HG03457 (cell line): ENCODE data around the gene CAMKMT.

Experiments used
- ATAC-seq: cut with Tn5 transposase; IDR thresholded peaks from one replicate; pipeline ENCODE4 v1.9.1; 2021; ENCODE audit warnings: moderate number of reproducible peaks; ENCODE audit not compliant: unreplicated experiment

CAMKMT gene

GRCh38 chr2:44548221-44549098, 186.7 kb downstream of the CAMKMT start:
- no peak for ATAC-seq

GRCh38 chr2:44549099-44549471, 187.3 kb downstream of the CAMKMT start:
- no peak for ATAC-seq

GRCh38 chr2:44549856-44550255, 188.1 kb downstream of the CAMKMT start:
- ATAC-seq: no peak

GRCh38 chr2:44550561-44550960, 188.8 kb downstream of the CAMKMT start:
- ATAC-seq: no peak

- no peak for ATAC-seq
Observed at GRCh38 chr2:44551497-44551896, 189.8 kb downstream of the CAMKMT start.

GRCh38 chr2:44553456-44553855, 191.7 kb downstream of the CAMKMT start:
- ATAC-seq: no peak

GRCh38 chr2:44555700-44556099, 194.0 kb downstream of the CAMKMT start:
- no peak for ATAC-seq

- no peak for ATAC-seq
Observed at GRCh38 chr2:44559108-44559507, 197.4 kb downstream of the CAMKMT start.

- ATAC-seq: no peak
Observed at GRCh38 chr2:44560352-44560751, 198.6 kb downstream of the CAMKMT start.

- no peak for ATAC-seq
Observed at GRCh38 chr2:44560941-44561340, 199.2 kb downstream of the CAMKMT start.

GRCh38 chr2:44562737-44563136, 201.0 kb downstream of the CAMKMT start:
- ATAC-seq: no peak

GRCh38 chr2:44564752-44565151, 203.0 kb downstream of the CAMKMT start:
- ATAC-seq: no peak

GRCh38 chr2:44566059-44566458, 204.3 kb downstream of the CAMKMT start:
- ATAC-seq: no peak

- no peak for ATAC-seq
Observed at GRCh38 chr2:44569491-44569890, 207.7 kb downstream of the CAMKMT start.

GRCh38 chr2:44570271-44570670, 208.5 kb downstream of the CAMKMT start:
- no peak for ATAC-seq

GRCh38 chr2:44570777-44571176, 209.0 kb downstream of the CAMKMT start:
- no peak for ATAC-seq

GRCh38 chr2:44572196-44572900, 210.6 kb downstream of the CAMKMT start:
- no peak for ATAC-seq

- no peak for ATAC-seq
Observed at GRCh38 chr2:44573996-44574395, 212.2 kb downstream of the CAMKMT start.

- no peak for ATAC-seq
Observed at GRCh38 chr2:44578471-44579093, 216.8 kb downstream of the CAMKMT start.

GRCh38 chr2:44579115-44579836, 217.5 kb downstream of the CAMKMT start:
- ATAC-seq: no peak

GRCh38 chr2:44579837-44580230, 218.1 kb downstream of the CAMKMT start:
- ATAC-seq: no peak
